ENCODE results near the gene HS3ST3B1.
A peak's percentile ranks its signal among the peaks of the same experiment; 100 is the strongest.

DNA sequence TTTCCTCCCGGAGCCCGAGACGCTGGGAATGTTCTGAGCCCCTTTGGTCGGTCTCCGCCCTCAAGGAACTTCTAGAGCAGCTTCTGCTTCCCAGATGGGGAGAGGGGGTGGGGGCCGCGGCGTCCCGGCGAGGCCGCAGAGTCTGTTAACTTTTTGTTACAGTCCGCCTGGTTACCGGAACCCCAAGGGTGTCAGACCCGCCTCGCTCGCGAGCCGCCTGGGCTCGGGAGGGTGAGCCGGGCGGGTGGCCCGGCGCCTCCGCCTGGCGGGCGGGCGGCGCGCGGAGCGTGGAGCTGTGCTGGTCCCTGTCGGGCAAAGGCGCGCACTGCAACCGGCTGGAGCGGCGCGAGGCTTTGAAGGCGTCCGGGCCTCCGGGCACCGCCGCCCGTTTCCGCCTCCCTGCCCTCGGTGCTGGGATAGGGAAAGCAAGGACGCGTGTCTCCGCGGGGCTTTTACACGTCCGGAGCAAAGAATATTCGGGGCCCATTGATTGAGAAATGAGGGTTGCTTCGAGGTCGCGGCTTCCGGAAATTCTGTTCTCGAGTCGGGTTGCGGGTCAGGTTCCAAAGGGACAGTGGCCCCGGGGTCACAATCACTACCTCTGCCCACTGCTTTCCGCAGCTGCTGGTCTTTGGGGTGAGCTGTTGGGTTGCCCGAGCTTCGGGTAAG is 1.7 kb downstream of the HS3ST3B1 start:
- TF ChIP-seq POLR2AphosphoS5 (IDR thresholded peaks at IDR 0.05) (no peak), POLR2A (IDR thresholded peaks at IDR 0.05) (no peak), CTCF (IDR thresholded peaks at IDR 0.05) (peak; percentile 56 to 96 (median 91)), EP300 (IDR thresholded peaks at IDR 0.05; ENCODE audit: low read depth) (no peak)

Measured in transverse colon (tissue), 4 donors.